ENCODE data around the gene CRISPLD2. TPM values are rescaled to one million over a fixed set of nuclear protein-coding genes. Genes with fewer than 3 reads are reported as not detected.
A peak's percentile ranks its signal among the peaks of the same experiment; 100 is the strongest.
"Not testable (repeated sequence)": the region's sequence is repeated elsewhere in the genome, so short reads cannot be mapped to it uniquely, and the experiment has no call there.

CRISPLD2 gene
- total RNA-seq, 1 experiment from 2014 or later: 3.0 TPM

- no peak for DNase-seq (ENCODE audit: low read depth)
These were observed 109.9 kb downstream of the CRISPLD2 start for GRCh38 chr16:84929421-84930297.

GRCh38 chr16:84930298-84931106 is 110.7 kb downstream of the CRISPLD2 start:
- no peak for DNase-seq (ENCODE audit: low read depth)

GRCh38 chr16:84931107-84931494 is 111.3 kb downstream of the CRISPLD2 start:
- no peak for DNase-seq (ENCODE audit: low read depth)

DNA sequence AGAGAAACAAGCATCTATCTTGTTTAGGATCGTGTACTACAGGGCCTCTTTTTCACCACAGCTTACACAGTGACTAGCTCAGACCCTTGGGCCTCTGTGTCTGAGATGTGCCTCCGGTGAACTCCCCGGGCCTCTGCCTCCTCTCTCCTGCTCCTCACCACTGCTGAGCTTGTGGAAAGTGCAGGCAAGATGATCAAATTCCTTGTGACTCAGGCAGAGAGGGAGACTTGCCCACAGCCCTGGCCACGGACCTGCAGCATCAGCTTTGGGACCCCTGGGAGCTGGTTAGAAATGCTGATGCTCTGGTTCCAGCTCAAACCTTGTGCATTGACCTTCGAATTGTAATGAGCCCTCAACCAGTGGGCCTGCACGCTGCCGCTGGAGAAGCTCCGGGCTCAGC is 111.7 kb downstream of the CRISPLD2 start:
- no peak for DNase-seq (ENCODE audit: low read depth)

DNA sequence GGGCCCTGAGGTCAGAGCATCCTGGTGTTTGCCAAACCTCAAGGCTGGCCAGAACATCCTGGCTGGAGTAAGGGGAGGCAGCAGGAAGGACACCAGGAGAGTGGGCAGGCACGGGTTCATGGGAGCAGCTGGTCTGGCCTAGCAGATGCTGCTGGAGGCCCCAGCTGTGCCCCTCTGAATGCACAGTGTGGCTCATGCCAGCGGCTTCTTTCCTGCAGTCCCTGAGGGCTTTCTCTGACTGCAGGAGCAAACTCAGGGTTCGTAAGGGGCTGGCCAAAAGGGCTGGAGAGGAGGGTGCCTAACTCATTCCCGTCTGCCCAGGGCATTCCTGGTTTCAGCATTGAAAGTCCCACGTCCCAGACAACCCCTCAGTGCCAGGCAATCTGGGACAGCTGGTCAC is 112.9 kb downstream of the CRISPLD2 start:
- peak; percentile 70 for DNase-seq (ENCODE audit: low read depth)

- no peak for DNase-seq (ENCODE audit: low read depth)
These were observed 114.2 kb downstream of the CRISPLD2 start for GRCh38 chr16:84933774-84934631.

- DNase-seq (ENCODE audit: low read depth): no peak
These were observed 117.6 kb downstream of the CRISPLD2 start for GRCh38 chr16:84937196-84938005.

- not testable (repeated sequence) for DNase-seq (ENCODE audit: low read depth)
These were observed 118.8 kb downstream of the CRISPLD2 start for GRCh38 chr16:84938616-84939015.

- DNase-seq (ENCODE audit: low read depth): no peak
These were observed 121.1 kb downstream of the CRISPLD2 start for GRCh38 chr16:84940670-84941551.

DNA sequence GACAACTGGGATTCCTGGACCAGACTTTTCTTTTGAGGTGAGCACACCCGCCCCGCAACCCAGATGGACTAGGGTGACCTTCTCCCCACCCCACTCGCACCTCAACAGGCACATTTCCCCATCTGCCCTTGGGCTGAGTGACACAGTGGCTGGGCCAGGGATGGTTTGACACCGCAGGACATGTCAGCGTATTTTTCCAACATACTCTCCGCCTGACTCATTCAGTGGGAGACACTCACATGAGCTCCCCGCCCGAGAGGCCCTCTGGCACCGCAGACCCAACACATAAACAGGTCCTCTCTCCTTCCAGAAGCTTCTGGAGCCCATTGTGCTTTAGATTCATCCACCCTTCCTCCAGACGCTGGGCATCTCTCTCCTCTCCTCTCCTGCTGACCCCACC is 122.1 kb downstream of the CRISPLD2 start:
- no peak for DNase-seq (ENCODE audit: low read depth)

DNA sequence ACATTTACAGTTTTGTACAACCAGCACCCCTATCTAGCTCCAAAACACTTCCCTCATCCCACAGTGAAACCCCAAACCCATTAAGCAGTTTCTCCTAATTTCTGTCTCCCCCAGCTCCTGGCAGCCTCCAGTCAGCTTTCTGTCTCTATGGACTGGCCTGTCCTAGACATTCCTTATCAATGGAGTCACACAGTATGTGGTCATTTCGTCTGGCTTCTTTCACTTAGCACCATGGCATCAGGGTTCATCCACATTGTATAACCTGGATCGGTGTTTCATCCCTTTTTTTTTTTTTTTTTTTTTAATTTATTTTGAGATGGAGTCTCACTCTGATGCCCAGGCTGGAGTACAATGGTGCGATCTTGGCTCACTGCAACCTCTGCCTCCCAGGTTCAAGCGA is 123.0 kb downstream of the CRISPLD2 start:
- no peak for DNase-seq (ENCODE audit: low read depth)

DNA sequence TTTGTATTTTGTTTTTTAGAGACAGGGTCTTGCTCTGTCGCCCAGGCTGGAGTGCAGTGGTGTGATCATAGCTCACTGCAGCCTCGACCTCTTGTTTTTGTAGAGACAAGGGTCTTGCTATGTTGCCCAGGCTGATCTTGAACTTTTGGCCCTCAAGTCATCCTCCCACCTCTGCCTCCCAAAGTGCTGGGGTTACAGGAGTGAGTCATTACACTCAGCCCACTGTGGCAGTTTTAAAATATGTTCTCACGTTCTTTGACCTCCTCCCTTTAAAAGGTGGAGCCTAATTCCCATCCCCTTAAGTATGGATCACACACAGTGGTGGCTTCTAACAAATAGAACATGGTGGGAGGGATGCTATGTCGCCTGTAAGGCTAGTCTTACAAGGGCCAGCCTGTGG is 123.8 kb downstream of the CRISPLD2 start:
- DNase-seq (ENCODE audit: low read depth): no peak

DNA sequence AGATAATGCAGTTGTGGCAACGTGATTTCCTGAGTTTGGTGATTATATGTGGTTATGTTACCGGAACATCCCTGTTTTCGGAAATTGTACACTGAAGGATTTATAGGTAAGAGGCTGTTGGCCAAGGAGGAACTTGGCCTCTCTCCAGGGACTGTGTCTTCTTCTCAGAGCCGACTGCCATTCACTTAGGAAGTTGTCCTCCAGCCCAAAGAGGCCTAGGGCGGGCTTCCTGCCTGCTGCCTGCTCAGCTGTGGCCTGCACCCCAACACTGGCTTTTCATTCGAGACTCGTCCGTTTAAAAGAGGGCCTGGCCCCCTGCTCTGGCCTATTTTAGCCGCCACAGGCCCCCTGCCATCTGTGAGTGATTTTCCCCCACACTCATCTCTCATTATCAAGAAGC is 127.2 kb downstream of the CRISPLD2 start:
- DNase-seq (ENCODE audit: low read depth): no peak

GRCh38 chr16:84947996-84948850 is 128.4 kb downstream of the CRISPLD2 start:
- DNase-seq (ENCODE audit: low read depth): no peak

- DNase-seq (ENCODE audit: low read depth): no peak
These were observed 129.2 kb downstream of the CRISPLD2 start for GRCh38 chr16:84948851-84949610.

DNA sequence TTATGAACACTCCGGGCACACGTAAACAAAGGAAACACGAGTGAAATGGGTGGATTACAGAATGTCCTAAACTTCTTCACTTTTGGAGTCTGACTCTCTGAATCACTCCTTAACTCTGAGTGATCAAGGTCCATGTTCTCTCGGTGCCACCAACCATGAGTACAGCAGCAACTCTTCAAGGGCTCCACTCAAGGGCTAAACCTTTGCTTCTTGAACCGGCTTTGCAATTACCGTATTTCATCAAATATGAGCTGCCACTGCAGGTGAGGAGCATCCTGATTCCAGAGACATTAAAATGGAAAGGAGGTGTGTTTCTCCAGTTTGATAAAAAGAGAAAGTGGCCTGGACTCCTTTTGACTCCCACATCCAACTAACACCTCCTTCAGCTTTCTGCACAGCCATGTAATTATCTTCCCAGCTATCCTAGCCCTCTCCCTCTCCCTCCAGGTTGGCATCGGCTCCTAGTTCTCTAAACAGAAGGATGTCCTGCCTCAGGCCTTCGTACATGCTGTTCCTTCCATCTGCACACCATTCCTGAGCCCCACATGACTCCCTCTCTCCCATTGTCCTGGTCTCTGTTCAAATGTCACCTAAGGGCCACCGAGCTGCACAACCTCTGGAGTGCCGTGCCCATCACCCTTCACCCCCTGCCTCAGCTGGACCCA is 130.1 kb downstream of the CRISPLD2 start:
- no peak for DNase-seq (ENCODE audit: low read depth)

DNA sequence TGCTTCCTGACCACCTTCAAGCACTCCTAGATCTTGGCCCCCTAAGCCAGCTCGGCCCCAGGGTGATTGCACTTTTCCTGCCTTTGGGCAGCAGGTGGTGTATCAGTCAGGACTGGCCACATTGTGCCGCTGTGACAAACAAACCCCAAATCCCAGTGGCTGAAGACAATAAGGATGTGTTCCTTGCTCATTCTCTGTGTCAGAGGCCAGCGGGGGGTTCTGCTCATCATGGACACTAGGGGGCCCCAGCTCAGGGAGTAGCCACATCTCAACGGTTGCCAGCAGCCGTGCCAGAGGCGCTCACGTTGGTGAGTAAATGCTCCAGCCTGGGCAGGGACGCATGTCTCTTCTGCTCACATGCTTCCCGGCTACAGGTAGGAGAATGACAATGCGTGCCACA is 131.1 kb downstream of the CRISPLD2 start:
- no peak for DNase-seq (ENCODE audit: low read depth)
